Islet of Langerhans (tissue), 1 donor: ENCODE results near the gene POLD1.
A peak's percentile ranks its signal among the peaks of the same experiment; 100 is the strongest.
"Not testable (repeated sequence)": the region's sequence is repeated elsewhere in the genome, so short reads cannot be mapped to it uniquely, and the experiment has no call there.

Experiments
- FAIRE-seq: peaks from one replicate; lab custom pipeline; 2011; peaks lifted over from hg19 to GRCh38; lab: Jason Lieb, UNC

POLD1 gene

GRCh38 chr19:50365434-50366306, 18.5 kb upstream of the POLD1 start, which contains the start of gene NAPSA:
Gene NAPSA, minus strand, starts transcription at chr19:50365639. Its CDS starts 18 bp downstream, at chr19:50365621.
- FAIRE-seq, result no peak

DNA sequence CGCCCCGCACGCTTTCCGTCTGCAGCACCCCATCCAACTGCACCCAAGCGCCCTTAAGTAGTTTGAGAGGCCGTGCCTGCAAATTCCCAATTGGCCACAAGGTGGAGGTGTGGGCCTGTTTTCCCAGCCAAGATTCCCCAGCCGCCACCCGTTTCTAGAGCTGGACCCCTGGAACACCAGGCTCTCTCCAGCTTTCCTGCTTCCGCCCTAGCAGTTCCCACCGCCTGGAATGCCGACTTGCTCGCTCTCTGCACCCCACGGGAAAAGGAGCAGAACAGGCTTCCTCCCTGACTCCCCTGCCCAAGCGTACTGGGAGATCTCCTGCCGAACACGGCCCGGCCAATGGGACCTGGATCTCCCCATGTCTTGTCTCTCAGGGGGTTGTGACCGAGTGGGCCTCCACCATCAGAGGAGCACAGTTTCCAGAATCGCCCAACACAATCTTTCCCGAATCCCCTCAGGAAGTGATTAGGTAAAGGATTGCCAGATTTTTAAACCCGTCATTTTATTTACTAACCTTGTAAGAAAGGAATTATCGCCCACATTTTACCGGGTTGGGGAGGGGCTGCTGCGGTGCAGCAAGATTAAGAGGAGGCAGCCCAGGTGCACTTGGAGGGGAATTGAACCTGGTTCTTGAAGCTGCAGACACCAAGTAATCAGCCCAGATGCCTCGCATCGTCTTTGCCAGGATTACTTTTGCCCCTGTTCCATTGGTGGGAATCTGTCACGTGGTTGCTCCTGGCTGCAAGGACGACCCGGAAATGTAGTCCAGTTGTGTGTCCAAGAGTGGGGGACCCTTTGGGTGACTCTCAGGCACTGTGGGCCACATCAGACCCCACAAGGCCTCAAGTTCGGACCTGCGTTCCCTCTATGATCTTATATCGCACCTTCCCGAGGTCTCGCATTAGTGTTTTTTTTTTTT, 15.2 kb upstream of the POLD1 start:
- peak; percentile 89 for FAIRE-seq

DNA sequence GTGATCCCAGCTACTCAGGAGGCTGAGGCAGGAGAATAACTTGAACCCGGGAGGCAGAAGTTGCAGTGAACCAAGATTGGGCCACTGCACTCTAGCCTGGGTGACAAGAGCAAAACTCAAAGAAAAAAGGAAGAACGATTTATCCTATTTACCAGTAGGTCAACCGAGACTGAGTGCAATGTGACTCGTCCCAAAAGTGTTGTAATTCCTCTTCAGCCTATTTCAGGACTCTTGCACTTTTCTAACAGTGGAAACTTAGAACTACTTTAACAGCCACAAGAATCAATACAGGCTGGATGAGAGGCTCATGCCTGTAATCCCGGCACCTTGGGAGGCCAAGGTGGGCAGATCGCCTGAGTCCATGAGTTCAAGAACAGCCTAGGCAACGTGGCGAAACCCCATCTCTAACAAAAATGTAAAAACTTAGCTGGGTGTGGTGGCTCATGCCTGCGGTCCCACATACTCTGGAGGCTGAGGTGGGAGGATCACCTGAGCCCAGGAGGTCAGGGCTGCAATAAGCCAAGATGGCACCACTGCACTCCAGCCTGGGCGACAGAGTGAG, 12.2 kb upstream of the POLD1 start:
- FAIRE-seq, result no peak

DNA sequence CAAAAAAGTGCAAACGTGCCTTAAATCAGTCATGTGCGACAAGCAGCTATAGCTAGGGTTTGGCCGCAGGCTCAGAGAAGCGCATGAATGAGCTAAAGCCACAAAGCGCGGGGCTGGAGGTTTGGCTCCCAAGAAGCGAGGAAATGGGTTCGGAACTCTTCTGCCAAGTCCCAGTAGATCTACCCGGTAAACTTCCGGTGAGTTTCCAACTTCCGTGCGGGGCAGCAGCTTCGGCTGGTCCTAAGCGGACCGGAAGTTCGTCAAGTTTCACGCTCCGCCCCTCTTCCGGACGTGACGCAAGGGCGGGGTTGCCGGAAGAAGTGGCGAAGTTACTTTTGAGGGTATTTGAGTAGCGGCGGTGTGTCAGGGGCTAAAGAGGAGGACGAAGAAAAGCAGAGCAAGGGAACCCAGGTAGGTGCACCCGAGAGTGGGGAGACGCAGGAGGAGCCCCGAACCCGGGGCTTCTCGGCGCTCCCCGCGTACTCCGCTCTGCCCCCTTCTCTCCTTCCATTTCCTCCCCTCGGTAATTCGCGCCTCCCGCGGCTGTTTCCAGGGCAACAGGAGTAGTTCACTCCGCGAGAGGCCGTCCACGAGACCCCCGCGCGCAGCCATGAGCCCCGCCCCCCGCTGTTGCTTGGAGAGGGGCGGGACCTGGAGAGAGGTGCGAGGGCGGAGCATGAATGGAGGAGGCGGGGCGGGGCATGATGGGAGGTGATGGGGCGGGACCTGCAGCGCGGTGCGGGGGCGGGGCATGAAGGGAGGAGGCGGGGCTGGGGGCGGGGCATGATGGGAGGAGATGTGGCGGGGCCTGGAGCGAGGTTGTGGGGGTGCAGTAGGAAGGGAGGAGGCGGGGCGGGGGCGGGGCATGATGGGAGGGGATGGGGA, 7.7 kb upstream of the POLD1 start, which contains the start of gene NR1H2:
TSS of gene NR1H2 (plus strand) at position 292 of the 885 bp plus-strand sequence. CDS start 1,149 bp downstream, outside the sequence.
- FAIRE-seq, result peak; percentile 79

- FAIRE-seq, result no peak
Measured at GRCh38 chr19:50377051-50377461, 7.1 kb upstream of the POLD1 start.

DNA sequence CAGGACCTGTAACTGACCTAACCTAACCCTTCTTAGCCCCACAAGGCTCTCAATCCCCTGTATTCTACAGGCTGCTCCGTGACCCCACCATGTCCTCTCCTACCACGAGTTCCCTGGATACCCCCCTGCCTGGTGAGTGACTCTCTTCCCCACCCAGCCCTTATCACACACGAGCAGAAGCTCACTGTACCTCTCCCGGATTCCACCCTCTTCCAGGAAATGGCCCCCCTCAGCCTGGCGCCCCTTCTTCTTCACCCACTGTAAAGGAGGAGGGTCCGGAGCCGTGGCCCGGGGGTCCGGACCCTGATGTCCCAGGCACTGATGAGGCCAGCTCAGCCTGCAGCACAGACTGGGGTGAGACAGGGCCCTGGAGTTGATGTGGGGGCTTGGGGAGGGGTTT, 6.6 kb upstream of the POLD1 start:
- no peak for FAIRE-seq

DNA sequence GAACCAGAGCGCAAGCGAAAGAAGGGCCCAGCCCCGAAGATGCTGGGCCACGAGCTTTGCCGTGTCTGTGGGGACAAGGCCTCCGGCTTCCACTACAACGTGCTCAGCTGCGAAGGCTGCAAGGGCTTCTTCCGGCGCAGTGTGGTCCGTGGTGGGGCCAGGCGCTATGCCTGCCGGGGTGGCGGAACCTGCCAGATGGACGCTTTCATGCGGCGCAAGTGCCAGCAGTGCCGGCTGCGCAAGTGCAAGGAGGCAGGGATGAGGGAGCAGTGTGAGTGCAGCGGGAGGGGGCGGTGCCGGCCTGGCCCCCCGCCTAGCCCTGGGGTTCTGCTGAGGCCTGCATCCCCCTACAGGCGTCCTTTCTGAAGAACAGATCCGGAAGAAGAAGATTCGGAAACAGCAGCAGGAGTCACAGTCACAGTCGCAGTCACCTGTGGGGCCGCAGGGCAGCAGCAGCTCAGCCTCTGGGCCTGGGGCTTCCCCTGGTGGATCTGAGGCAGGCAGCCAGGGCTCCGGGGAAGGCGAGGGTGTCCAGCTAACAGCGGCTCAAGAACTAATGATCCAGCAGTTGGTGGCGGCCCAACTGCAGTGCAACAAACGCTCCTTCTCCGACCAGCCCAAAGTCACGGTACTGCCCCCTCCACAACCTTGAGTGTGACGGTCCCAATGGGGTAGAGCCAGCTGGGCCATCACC, 5.8 kb upstream of the POLD1 start:
- no peak for FAIRE-seq

- FAIRE-seq, result no peak
Measured at GRCh38 chr19:50378863-50379236, 5.3 kb upstream of the POLD1 start.

- FAIRE-seq, result no peak
Measured at GRCh38 chr19:50379602-50380001, 4.5 kb upstream of the POLD1 start.

GRCh38 chr19:50380137-50380536, 4.0 kb upstream of the POLD1 start:
- no peak for FAIRE-seq

- no peak for FAIRE-seq
Measured at GRCh38 chr19:50380751-50381151, 3.4 kb upstream of the POLD1 start.

DNA sequence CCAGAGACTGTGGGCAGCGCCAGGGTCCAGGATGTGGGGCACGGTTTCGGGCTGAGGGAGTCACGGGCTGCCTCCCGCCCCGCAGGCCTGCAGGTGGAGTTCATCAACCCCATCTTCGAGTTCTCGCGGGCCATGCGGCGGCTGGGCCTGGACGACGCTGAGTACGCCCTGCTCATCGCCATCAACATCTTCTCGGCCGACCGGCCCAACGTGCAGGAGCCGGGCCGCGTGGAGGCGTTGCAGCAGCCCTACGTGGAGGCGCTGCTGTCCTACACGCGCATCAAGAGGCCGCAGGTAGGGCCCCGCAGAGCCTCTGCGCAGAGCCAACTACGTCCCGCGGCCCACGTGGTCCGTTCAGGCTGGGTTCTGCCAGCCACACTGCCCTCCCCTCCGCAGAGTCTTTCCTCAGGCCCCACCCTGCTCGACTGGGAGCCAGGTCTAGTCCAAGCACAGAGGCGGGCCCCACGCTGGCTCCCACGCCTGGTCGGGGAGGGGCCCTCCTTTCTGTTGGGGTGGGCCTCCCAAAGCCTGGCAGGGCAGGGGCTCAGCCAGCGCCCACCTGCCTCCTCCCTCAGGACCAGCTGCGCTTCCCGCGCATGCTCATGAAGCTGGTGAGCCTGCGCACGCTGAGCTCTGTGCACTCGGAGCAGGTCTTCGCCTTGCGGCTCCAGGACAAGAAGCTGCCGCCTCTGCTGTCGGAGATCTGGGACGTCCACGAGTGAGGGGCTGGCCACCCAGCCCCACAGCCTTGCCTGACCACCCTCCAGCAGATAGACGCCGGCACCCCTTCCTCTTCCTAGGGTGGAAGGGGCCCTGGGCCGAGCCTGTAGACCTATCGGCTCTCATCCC, 2.0 kb upstream of the POLD1 start:
- no peak for FAIRE-seq

- FAIRE-seq, result no peak
Measured at GRCh38 chr19:50383001-50383851, 921 bp upstream of the POLD1 start.

DNA sequence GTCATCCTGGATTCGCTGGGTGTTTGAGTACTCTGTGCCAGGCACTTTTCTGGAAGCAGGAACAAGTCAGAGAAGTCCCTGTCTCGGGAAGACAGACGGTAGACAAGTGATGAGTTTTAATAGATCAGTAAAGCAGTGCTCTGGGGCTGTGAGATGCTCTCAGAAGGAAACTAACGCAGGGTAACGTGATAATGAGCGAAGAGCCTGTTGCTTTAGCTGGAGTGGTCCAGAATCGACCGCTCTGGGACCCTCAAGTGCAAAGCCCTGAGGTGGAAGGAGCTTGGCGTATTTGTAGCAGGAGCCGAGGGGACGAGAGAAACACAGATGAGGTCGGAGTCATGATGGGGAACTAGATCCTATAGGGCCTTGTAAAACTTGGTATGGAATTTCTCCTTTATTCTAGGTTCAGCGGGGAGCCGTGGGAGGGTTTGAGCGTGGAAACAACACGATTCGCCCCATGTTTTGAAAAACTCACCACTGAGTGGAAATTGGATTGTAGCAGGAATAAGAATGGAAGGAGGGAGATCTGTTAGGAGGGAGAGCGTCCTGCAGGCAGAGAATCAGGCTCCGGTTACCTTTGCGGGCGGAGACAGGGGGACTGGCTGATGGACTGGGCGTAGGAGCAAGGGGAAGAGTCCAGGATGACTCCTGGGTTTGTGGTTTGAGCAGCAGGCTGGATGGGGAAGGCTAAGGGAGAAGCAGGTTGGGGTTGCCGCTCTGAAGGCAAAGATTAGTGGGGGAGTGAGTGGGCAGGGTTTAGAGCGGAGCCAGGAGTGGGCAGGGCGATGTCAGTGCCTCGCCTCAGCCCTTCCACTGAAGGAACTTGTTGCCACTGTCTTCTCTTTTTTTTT, 763 bp downstream of the POLD1 start:
- no peak for FAIRE-seq

GRCh38 chr19:50387176-50387867, 3.2 kb downstream of the POLD1 start:
- FAIRE-seq, result no peak

- no peak for FAIRE-seq
Measured at GRCh38 chr19:50387868-50388245, 3.7 kb downstream of the POLD1 start.

DNA sequence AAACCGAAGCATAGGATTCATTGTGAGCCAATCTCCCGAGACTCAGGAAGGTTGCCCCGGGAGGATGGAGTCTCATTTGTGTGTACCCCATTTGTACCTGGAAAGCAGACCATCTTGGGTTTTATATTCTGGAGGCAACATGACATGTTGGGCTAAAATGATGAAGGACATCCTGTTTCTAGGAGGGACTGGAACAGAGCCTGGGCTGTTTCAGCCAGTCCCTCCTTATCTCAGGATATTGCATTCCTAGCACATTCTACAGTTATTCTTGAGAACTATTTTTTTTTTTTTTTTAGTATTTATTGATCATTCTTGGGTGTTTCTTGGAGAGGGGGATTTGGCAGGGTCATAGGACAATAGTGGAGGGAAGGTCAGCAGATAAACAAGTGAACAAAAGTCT, 6.1 kb downstream of the POLD1 start:
- not testable (repeated sequence) for FAIRE-seq
